Ovary (tissue), 9 donors: ENCODE measurements around the gene EXT2. TPM values are rescaled to one million over a fixed set of nuclear protein-coding genes. Genes with fewer than 3 reads are reported as not detected.

Experiments
- DNase-seq, 5 donors: peaks; one replicate each; pipeline ENCODE4 v3.0.0-alpha.2; 2019 to 2020
- H3K27ac ChIP-seq, 2 donors: fragments of 200-600 bp; one replicate each; pipeline versions ENCODE4 v1.5.1 to v1.8.0; 2019 to 2022
- H3K27me3 ChIP-seq: fragments of 200-600 bp; one replicate; pipeline ENCODE4 v1.8.0; 2022
- H3K36me3 ChIP-seq: fragments of 200-600 bp; sonication (generic); one replicate; pipeline ENCODE4 v1.5.1; 2019
- H3K4me1 ChIP-seq: one replicate; pipeline ENCODE4 v1.8.1; 2013; ENCODE audit warnings: mild to moderate bottlenecking, moderate library complexity; ENCODE audit not compliant: insufficient read depth
- H3K4me3 ChIP-seq: fragments of 200-600 bp; sonication (generic); one replicate; pipeline ENCODE4 v1.5.1; 2017
- H3K9me3 ChIP-seq, 2 donors: fragments of 200-600 bp in 1 of 2; sonication (generic) in 1 of 2; one replicate each; pipeline versions ENCODE4 v1.5.1 to v1.8.1; 2013 to 2019; ENCODE audit warnings: mild to moderate bottlenecking in 1 of 2, moderate library complexity in 1 of 2
- EP300 ChIP-seq: sonication (generic); formaldehyde crosslinking; IDR thresholded peaks from one replicate; pipeline ENCODE4 v1.6.1; 2017; ENCODE audit warnings: antibody characterized with exemption
- POLR2A ChIP-seq: fragments of 450-650 bp; IDR thresholded peaks from one replicate; pipeline ENCODE4 v1.6.1; 2017; ENCODE audit warnings: antibody characterized with exemption, mild to moderate bottlenecking, moderate library complexity
- WGBS, 3 donors: extraction: QIAGEN DNeasy Blood & Tissue Kit in 1 of 3; methylation state at CpG; one replicate each; pipeline versions ENCODE4 v1.1.5 to v1.1.7; 2013 to 2017; 5-methylcytosine and 5-hydroxymethylcytosine counted together
- intact Hi-C, 4 donors: fragments of 100-400 bp; cut with DNase I; formaldehyde crosslinking; loops; one replicate each; pipeline versions ENCODE4 v1.11.0 to v1.15.1; 2022 to 2023
- polyA plus RNA-seq, 2 donors: library from polyadenylated mRNA; stranded (reverse); fragments of 200-250 nt in 1 of 2; fragments of 350-450 nt in 1 of 2; fragmentation: Illumina TruSeq in 1 of 2; extraction: RNeasy Lipid Tissue Mini Kit (QIAGEN cat#74804) in 1 of 2; gene quantifications; one replicate each; pipeline ENCODE4 v1.2.3, GENCODE V29; 2013 to 2014
- total RNA-seq, 7 donors: library from RNA; depleted of rRNA in 2 of 7; stranded (reverse); fragments of >200 nt in 2 of 7; fragmentation: NEBNext Ultra II Directional in 3 of 7; extraction: Animal tissue kit (Norgen Biotek cat#: 25700) in 3 of 7; gene quantifications; one replicate each; pipeline versions ENCODE4 v1.1.0 to v1.2.4, GENCODE V29; 2016 to 2023
- TF ChIP-seq, protein P1 (sequence below), 3 donors: fragments of 450-650 bp in 2 of 3; fragments of 200-600 bp in 1 of 3; IDR thresholded peaks; one replicate each; pipeline versions ENCODE4 v1.5.1 to v1.8.0; 2016 to 2022; ENCODE audit warnings: antibody characterized with exemption in 3 of 3, mild to moderate bottlenecking in 1 of 3
- donor health status: DM: no; HTN: no; CAD: no; lungs with moderate emphysema.
- donor health status: DM: no; HTN: no; CAD: no.
- donor health status: Bipolar disorder and iron deficiency.
- donor health status: DM: yes; HTN: yes; CAD: no.
- donor health status: DM: no; HTN: no; CAD: no.
- donor health status: DM: yes; HTN: yes; CAD: no.

Gene EXT2
- total and polyA plus RNA-seq, 9 donors = 38.0 to 88.8 (median 47.1) TPM

DNA sequence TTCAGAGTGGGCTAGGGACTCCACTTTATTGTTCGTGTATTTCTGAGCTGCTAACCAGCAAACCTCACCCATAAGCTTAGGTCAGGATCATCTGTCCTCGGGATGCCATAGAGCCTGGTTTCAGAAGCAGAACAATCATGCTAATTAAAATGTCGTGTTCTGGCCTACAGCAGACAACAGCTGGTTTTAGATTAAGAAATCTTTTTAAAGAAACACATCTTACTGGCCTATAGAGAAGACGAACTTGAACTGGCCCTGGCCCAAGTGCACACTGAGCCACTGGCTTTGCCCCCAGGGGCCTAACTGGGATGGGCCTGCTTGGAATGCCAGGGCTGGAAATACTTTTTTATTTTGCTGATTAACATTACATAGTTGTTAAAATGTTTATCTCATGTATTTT lies 151.2 kb downstream of the EXT2 start:
- no peaks in the 10 kb centered on the region for H3K36me3 ChIP-seq
- no peak overlapping the region for H3K27ac ChIP-seq
- no peak overlapping the region for H3K4me3 ChIP-seq
- no peaks in the 10 kb centered on the region for H3K27me3 ChIP-seq
- intact Hi-C loops = no loop called here
- 17 to 21% (median 19%) methylated on average over 4 of the region's 4 CpGs for WGBS, 3 donors
- TF ChIP-seq EP300 (no peak), POLR2A (no peak)
- TF ChIP-seq, protein P1, sequence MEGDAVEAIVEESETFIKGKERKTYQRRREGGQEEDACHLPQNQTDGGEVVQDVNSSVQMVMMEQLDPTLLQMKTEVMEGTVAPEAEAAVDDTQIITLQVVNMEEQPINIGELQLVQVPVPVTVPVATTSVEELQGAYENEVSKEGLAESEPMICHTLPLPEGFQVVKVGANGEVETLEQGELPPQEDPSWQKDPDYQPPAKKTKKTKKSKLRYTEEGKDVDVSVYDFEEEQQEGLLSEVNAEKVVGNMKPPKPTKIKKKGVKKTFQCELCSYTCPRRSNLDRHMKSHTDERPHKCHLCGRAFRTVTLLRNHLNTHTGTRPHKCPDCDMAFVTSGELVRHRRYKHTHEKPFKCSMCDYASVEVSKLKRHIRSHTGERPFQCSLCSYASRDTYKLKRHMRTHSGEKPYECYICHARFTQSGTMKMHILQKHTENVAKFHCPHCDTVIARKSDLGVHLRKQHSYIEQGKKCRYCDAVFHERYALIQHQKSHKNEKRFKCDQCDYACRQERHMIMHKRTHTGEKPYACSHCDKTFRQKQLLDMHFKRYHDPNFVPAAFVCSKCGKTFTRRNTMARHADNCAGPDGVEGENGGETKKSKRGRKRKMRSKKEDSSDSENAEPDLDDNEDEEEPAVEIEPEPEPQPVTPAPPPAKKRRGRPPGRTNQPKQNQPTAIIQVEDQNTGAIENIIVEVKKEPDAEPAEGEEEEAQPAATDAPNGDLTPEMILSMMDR (IDR thresholded peaks at IDR 0.05) = no peak
- H3K9me3 ChIP-seq = no peaks in the 10 kb centered on the region
- DNase-seq = peak in 1 of 5 donors; percentile 60
- H3K4me1 ChIP-seq = peaks cover 13% of the 10 kb centered on the region

DNA sequence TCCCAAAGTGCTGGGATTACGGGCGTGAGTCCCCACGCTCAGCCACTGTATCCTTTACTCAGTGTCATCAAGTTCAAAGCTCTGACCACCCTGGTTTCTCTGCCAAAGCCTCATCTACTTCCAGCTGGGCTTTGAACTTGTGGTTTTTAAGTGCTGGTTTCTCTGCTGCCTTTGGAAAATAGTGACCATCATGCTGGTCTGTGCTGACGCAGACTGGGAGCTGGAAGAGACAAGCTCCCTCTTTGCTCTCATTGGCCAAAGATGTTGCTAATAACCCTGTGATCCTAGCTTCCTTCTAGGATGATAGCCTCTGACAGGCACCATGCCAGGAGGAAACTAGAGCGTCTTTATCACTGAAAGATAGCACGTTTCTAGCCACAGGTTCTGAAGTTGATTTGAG lies 152.0 kb downstream of the EXT2 start:
- intact Hi-C loops = no loop called here

DNA sequence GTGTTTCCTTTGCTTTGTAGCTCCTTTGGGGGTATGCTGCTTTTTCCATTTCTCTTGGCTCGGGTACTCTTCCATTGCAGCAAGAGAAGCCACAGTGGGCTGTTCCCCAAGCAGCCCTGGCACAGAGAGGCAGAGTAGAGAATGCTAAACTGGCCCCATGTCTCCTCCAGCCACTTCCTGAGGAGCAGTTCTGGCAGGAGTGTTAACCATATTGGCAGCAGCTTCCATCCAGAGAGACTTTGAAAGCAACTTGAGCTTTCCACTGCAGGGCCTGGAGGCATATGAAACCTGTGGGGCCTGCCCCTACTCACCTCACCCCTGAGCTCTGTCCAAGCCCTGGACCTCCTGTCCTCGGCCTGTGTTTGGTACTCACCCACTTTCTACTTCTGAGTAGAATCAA lies 152.6 kb downstream of the EXT2 start:
- H3K4me1 ChIP-seq = peaks cover 12% of the 10 kb centered on the region
- H3K36me3 ChIP-seq = no peaks in the 10 kb centered on the region
- no peak for DNase-seq
- intact Hi-C loops = no loop called here
- H3K27me3 ChIP-seq = no peaks in the 10 kb centered on the region
- no peak overlapping the region for H3K27ac ChIP-seq
- TF ChIP-seq, protein P1 (IDR thresholded peaks at IDR 0.05) = no peak
- TF ChIP-seq EP300 (no peak), POLR2A (no peak)
- no peaks in the 10 kb centered on the region for H3K9me3 ChIP-seq
- H3K4me3 ChIP-seq = no peak overlapping the region
- WGBS, 3 donors = 85 to 94% (median 93%) methylated on average over 2 of the region's 2 CpGs

More for the DNA sequence above, 152.0 kb downstream of the EXT2 start:
- no peaks in the 10 kb centered on the region for H3K36me3 ChIP-seq
- 71 to 80% (median 77%) methylated on average over 6 of the region's 6 CpGs for WGBS, 3 donors
- TF ChIP-seq, protein P1 (IDR thresholded peaks at IDR 0.05) = no peak
- TF ChIP-seq EP300 = no peak
- no peak for TF ChIP-seq POLR2A
- no peak overlapping the region for H3K27ac ChIP-seq
- H3K27me3 ChIP-seq = no peaks in the 10 kb centered on the region
- peaks cover 13% of the 10 kb centered on the region for H3K4me1 ChIP-seq
- no peaks in the 10 kb centered on the region for H3K9me3 ChIP-seq
- DNase-seq = no peak
- H3K4me3 ChIP-seq = no peak overlapping the region

DNA sequence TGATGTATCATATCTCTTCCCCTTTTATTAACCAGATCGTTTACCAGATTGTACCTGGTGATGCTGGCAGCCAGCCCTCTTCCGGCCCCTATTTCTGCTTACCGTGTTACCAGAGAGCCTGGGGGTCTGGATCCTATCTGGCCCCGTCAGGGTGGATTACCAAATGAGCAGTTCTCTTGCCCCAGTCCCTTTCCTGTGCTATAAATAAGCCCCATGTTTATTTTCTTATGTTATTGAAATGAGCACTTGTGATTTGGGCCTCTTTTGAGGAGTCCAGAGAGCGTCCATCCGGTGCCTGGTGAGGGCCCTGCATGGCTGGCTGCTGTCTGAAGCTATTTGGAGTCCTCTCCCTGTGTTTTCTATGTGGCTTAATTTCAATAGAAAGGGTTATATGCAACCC lies 154.9 kb downstream of the EXT2 start:
- Histone ChIP-seq H3K27me3 (no peaks in the 10 kb centered on the region), H3K36me3 (no peaks in the 10 kb centered on the region), H3K9me3 (no peaks in the 10 kb centered on the region), H3K4me3 (no peak overlapping the region), H3K4me1 (peaks cover 1% of the 10 kb centered on the region), H3K27ac (no peak overlapping the region)
- no peak for DNase-seq
- TF ChIP-seq POLR2A = no peak
- TF ChIP-seq, protein P1 (IDR thresholded peaks at IDR 0.05) = no peak
- no peak for TF ChIP-seq EP300
- WGBS, 3 donors = 64 to 81% (median 79%) methylated on average over 6 of the region's 6 CpGs
- intact Hi-C loops = no loop called here
